Type B pancreatic cell (in vitro differentiated cells): ENCODE data around the gene SPATA6. TPM values are rescaled to one million over a fixed set of nuclear protein-coding genes. Genes with fewer than 3 reads are reported as not detected.
A peak's percentile ranks its signal among the peaks of the same experiment; 100 is the strongest.

Experiments
- DNase-seq: peaks from one replicate; pipeline ENCODE4 v3.0.0; 2021; ENCODE audit warnings: mixed read lengths; ENCODE audit not compliant: unreplicated experiment; ENCODE audit errors: extremely low spot score
- H3K27ac Mint-ChIP-seq: 2 replicates; pipeline ENCODE4 v1.8.0; 2021; ENCODE audit warnings: mild to moderate bottlenecking, mixed read lengths
- H3K27me3 Mint-ChIP-seq: 2 replicates; pipeline ENCODE4 v1.8.0; 2021; ENCODE audit warnings: mixed read lengths
- H3K36me3 Mint-ChIP-seq: 2 replicates; pipeline ENCODE4 v1.8.0; 2021; ENCODE audit warnings: mixed read lengths
- H3K4me1 Mint-ChIP-seq: one replicate; pipeline ENCODE4 v1.8.0; 2021; ENCODE audit warnings: mixed read lengths; ENCODE audit not compliant: unreplicated experiment
- H3K4me3 Mint-ChIP-seq: 2 replicates; pipeline ENCODE4 v1.8.0; 2021; ENCODE audit warnings: mild to moderate bottlenecking, mixed read lengths
- H3K9me3 Mint-ChIP-seq: 2 replicates; pipeline ENCODE4 v1.8.0; 2021; ENCODE audit warnings: mixed read lengths
- CTCF ChIP-seq: fragments of 200-600 bp; sonication (generic); conservative IDR thresholded peaks from 2 replicates; pipeline ENCODE4 v1.5.0; 2021; ENCODE audit warnings: antibody characterized with exemption, mild to moderate bottlenecking
- total RNA-seq: library from RNA; stranded (reverse); gene quantifications from 2 replicates; pipeline ENCODE4 v1.2.1, GENCODE V29; 2021; ENCODE audit warnings: low replicate concordance

SPATA6 gene
- total RNA-seq, 1 donor from 2014 or later: 23.5 TPM

GRCh38 chr1:48498096-48498791 lies 26.2 kb upstream of the SPATA6 start:
- Mint-ChIP-seq H3K27me3 (peaks cover 3% of the 10 kb centered on the region), H3K4me3 (peak overlapping the region; percentile 32), H3K4me1 (peaks cover 17% of the 10 kb centered on the region), H3K27ac (no peak overlapping the region), H3K36me3 (no peaks in the 10 kb centered on the region), H3K9me3 (no peaks in the 10 kb centered on the region)
- peak; percentile 81 for DNase-seq
- TF ChIP-seq CTCF: peak; percentile 96

- no peak overlapping the region for H3K4me3 Mint-ChIP-seq
Measured at GRCh38 chr1:48495911-48496310, 23.9 kb upstream of the SPATA6 start.

GRCh38 chr1:48495166-48495565 lies 23.2 kb upstream of the SPATA6 start:
- Mint-ChIP-seq H3K4me1 (peaks cover 24% of the 10 kb centered on the region), H3K36me3 (no peaks in the 10 kb centered on the region), H3K9me3 (no peaks in the 10 kb centered on the region), H3K4me3 (no peak overlapping the region), H3K27ac (no peak overlapping the region), H3K27me3 (peaks cover 13% of the 10 kb centered on the region)
- no peak for DNase-seq
- TF ChIP-seq CTCF: no peak

More at GRCh38 chr1:48495911-48496310, 23.9 kb upstream of the SPATA6 start:
- TF ChIP-seq CTCF: no peak
- Mint-ChIP-seq H3K9me3 (no peaks in the 10 kb centered on the region), H3K4me1 (peaks cover 24% of the 10 kb centered on the region), H3K27ac (peak overlapping the region; percentile 11), H3K27me3 (peaks cover 10% of the 10 kb centered on the region), H3K36me3 (no peaks in the 10 kb centered on the region)
- no peak for DNase-seq

- Mint-ChIP-seq H3K4me3 (peak overlapping the region; percentile 14), H3K27me3 (peaks cover 13% of the 10 kb centered on the region), H3K4me1 (peaks cover 24% of the 10 kb centered on the region), H3K27ac (peak overlapping the region; percentile 78), H3K9me3 (no peaks in the 10 kb centered on the region), H3K36me3 (no peaks in the 10 kb centered on the region)
- no peak for DNase-seq
- TF ChIP-seq CTCF: no peak
Measured at GRCh38 chr1:48493970-48494769, 22.2 kb upstream of the SPATA6 start.

GRCh38 chr1:48493041-48493440 lies 21.0 kb upstream of the SPATA6 start:
- H3K27me3 Mint-ChIP-seq: peaks cover 11% of the 10 kb centered on the region
- no peaks in the 10 kb centered on the region for H3K36me3 Mint-ChIP-seq
- no peak for DNase-seq
- H3K4me1 Mint-ChIP-seq: peaks cover 19% of the 10 kb centered on the region
- no peak for TF ChIP-seq CTCF
- no peak overlapping the region for H3K4me3 Mint-ChIP-seq
- H3K9me3 Mint-ChIP-seq: no peaks in the 10 kb centered on the region
- no peak overlapping the region for H3K27ac Mint-ChIP-seq
